Pancreas (tissue), 10 donors: Measurements from ENCODE around the gene KRT38. TPM values are rescaled to one million over a fixed set of nuclear protein-coding genes. Genes with fewer than 3 reads are reported as not detected.
A peak's percentile ranks its signal among the peaks of the same experiment; 100 is the strongest.

Source experiments
- ATAC-seq, 4 donors: fragments of 200-7000 bp; cut with Tn5 transposase; one replicate each; pipeline versions ENCODE4 v1.8.0 to v1.9.1; 2020; ENCODE audit warnings: mild to moderate bottlenecking in 4 of 4, moderate library complexity in 4 of 4
- DNase-seq, 6 donors: peaks; one replicate each; pipeline ENCODE4 v3.0.0-alpha.2; 2020
- FAIRE-seq: peaks from 2 replicates; lab custom pipeline; 2012; peaks lifted over from hg19 to GRCh38; lab: Jason Lieb, UNC
- H3K27ac ChIP-seq, 4 donors: fragments of 200-600 bp; sonication (generic); 1 replicate in 3 of 4; 2 replicates in 1 of 4; pipeline versions ENCODE4 v1.5.0 to v1.8.0; 2020
- H3K27me3 ChIP-seq, 4 donors: fragments of 200-600 bp; one replicate each; pipeline ENCODE4 v1.8.0; 2021
- H3K36me3 ChIP-seq, 3 donors: fragments of 200-600 bp; sonication (generic) in 1 of 3; one replicate each; pipeline versions ENCODE4 v1.5.0 to v1.8.0; 2020 to 2021
- H3K4me1 ChIP-seq, 3 donors: fragments of 200-600 bp; one replicate each; pipeline ENCODE4 v1.8.0; 2021
- H3K4me3 ChIP-seq, 4 donors: fragments of 200-600 bp; sonication (generic) in 2 of 4; one replicate each; pipeline versions ENCODE4 v1.5.0 to v1.8.0; 2020 to 2021
- H3K9me3 ChIP-seq, 4 donors: fragments of 200-600 bp; one replicate each; pipeline ENCODE4 v1.8.0; 2021
- WGBS, 2 donors: extraction: QIAGEN DNeasy Blood & Tissue Kit; methylation state at CpG; one replicate each; pipeline ENCODE4 v1.1.7; 2013; 5-methylcytosine and 5-hydroxymethylcytosine counted together
- intact Hi-C, 3 donors: fragments of 100-400 bp; cut with DNase I; formaldehyde crosslinking; loops; one replicate each; pipeline versions ENCODE4 v1.11.1 to v1.14.2; 2022
- polyA plus RNA-seq, 2 donors: library from polyadenylated mRNA; stranded (reverse); fragments of 200-250 nt; gene quantifications; one replicate each; pipeline ENCODE4 v1.2.3, GENCODE V29; 2013
- total RNA-seq, 6 donors: library from RNA; stranded (reverse); fragmentation: NEBNext Ultra II Directional in 4 of 6; extraction: Animal tissue kit (Norgen Biotek cat#: 25700) in 4 of 6; gene quantifications; one replicate each; pipeline versions ENCODE4 v1.2.1 to v1.2.4, GENCODE V29; 2021 to 2023
- TF ChIP-seq, protein P1 (sequence below), 4 donors: fragments of 200-600 bp; sonication (generic) in 3 of 4; IDR thresholded peaks; one replicate each; pipeline versions ENCODE4 v1.5.0 to v1.8.0; 2021; ENCODE audit warnings: antibody characterized with exemption in 4 of 4
- donor health status: healthy with polysubstance abuse.
- donor health status: DM: no; HTN: no; CAD: no; lungs with moderate emphysema.
- donor health status: DM: no; HTN: no; CAD: no.
- donor health status: control.
- donor health status: control.
- donor health status: Bipolar disorder and iron deficiency.
- donor health status: DM: yes; HTN: yes; CAD: no.
- donor health status: DM: no; HTN: no; CAD: no.
- donor health status: DM: no; HTN: no; CAD: no.
- donor health status: DM: yes; HTN: yes; CAD: no.

KRT38 gene
- not detected for total RNA-seq
- polyA plus RNA-seq: not detected

DNA sequence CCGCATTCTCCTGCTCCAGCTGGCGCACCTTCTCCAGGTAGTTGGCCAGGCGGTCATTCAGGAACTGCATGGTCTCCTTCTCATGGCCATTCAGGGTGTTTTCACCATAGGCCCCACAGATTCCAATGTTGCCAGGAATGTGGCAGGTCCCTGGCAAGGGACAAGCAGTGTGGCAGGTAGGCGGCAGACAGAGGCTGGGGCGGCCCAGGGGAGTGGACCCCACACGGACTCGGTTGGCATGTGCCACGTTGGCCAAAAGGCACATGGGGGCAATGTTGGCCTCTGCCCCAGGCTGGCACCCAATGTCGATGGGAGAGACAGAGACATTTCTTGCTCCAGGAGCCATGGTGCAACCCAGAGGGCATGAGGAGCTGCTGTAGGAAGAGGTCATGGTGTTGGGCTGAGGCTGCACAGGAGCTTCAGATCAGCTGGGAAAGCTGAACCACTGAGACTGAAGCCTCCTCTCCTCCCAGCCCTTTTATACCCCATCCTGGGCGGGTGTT lies at the start of gene KRT38:
Gene KRT38, minus strand, starts transcription at position 453 of the 503 bp plus-strand sequence. Its CDS starts 62 bp downstream, at position 391.
- Histone ChIP-seq H3K4me1 (no peaks in the 10 kb centered on the region), H3K9me3 (no peaks in the 10 kb centered on the region), H3K27ac (no peak within 1 kb of the TSS), H3K4me3 (no peak within 1 kb of the TSS), H3K36me3 (no peaks in the 10 kb centered on the region), H3K27me3 (no peaks in the 10 kb centered on the region)
- intact Hi-C loops: no loop called here
- FAIRE-seq (no peak), ATAC-seq (no peak), DNase-seq (no peak)
- WGBS, 2 donors: 79 to 89% methylated on average over 10 of the region's 10 CpGs
- TF ChIP-seq, protein P1, sequence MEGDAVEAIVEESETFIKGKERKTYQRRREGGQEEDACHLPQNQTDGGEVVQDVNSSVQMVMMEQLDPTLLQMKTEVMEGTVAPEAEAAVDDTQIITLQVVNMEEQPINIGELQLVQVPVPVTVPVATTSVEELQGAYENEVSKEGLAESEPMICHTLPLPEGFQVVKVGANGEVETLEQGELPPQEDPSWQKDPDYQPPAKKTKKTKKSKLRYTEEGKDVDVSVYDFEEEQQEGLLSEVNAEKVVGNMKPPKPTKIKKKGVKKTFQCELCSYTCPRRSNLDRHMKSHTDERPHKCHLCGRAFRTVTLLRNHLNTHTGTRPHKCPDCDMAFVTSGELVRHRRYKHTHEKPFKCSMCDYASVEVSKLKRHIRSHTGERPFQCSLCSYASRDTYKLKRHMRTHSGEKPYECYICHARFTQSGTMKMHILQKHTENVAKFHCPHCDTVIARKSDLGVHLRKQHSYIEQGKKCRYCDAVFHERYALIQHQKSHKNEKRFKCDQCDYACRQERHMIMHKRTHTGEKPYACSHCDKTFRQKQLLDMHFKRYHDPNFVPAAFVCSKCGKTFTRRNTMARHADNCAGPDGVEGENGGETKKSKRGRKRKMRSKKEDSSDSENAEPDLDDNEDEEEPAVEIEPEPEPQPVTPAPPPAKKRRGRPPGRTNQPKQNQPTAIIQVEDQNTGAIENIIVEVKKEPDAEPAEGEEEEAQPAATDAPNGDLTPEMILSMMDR (IDR thresholded peaks at IDR 0.05): no peak

DNA sequence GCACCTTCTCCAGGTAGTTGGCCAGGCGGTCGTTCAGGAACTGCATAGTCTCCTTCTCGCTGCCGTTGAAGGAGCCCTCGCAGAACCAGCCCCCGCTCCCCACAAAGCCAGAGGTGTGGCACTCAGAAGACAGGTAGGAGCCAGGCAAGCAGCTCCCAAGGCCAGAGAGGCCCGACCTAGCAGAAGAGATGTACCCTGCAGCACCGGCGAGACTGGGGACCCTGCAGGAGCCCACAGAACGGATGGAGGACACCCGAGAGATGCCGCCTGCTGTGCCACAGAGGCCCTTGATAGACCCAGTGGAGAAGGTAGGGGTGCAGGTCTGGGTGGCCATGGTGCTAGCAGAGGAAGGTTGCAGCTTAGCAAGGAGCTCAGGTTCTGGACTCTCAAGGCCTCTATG lies 48.7 kb upstream of the KRT38 start, which contains the start of gene KRT36:
Gene KRT36, minus strand, starts transcription at position 380 of the 400 bp plus-strand sequence. Its CDS starts 46 bp downstream, at position 334.
- 77 to 87% methylated on average over 12 of the region's 12 CpGs for WGBS, 2 donors
- no peaks in the 10 kb centered on the region for H3K27me3 ChIP-seq
- no peaks in the 10 kb centered on the region for H3K9me3 ChIP-seq
- H3K36me3 ChIP-seq: no peaks in the 10 kb centered on the region
- H3K4me1 ChIP-seq: no peaks in the 10 kb centered on the region
- TF ChIP-seq, protein P1 (IDR thresholded peaks at IDR 0.05): no peak
- DNase-seq: peak in 1 of 6 donors; percentile 38
- FAIRE-seq: no peak
- no peak within 1 kb of the TSS for H3K4me3 ChIP-seq
- intact Hi-C loops: no loop called here
- H3K27ac ChIP-seq: no peak within 1 kb of the TSS
- no peak for ATAC-seq

DNA sequence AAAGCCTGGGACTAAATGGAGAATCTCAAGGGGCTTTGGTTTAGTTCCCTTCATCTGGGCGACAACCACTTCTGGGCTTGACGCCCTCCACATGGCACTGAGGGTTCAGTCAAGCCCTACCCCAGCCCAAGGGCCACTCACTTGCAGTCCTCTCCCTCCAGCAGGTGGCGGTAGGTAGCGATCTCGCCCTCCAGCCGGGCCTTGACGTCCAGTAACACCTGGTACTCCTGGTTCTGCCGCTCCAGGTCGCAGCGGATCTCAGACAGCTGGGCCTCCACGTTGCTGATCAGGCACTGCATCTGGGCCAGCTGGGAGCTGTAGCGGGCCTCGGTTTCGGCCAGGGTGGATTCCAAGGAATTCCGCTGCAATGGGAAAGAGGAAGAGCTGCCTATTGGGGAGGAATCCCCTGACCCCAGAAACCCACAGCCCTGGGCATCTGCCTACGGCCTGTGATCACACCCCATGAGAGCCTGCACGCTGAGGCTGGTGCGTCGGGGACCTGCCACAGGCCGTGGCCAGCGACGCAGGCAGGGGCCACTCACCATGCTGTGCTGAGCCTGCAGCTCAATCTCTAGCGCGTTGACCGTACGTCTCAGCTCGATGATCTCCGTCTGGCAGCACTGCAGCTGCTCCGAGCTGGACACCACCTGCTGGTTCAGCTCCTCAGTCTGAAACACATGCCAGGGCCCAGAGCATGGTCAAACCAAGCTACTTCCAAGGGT lies 46.2 kb upstream of the KRT38 start:
- intact Hi-C loops: no loop called here
- ATAC-seq (peak in 3 of 4 donors; percentile 52 to 76 (median 56)), FAIRE-seq (no peak), DNase-seq (peak in 5 of 6 donors; percentile 29 to 72 (median 49))
- H3K27ac ChIP-seq: no peak overlapping the region
- WGBS, 2 donors: 51 to 52% methylated on average over 29 of the region's 29 CpGs
- TF ChIP-seq, protein P1 (IDR thresholded peaks at IDR 0.05): peak in 2 of 4 donors; percentile 26 to 27
- H3K27me3 ChIP-seq: no peaks in the 10 kb centered on the region
- H3K4me1 ChIP-seq: no peaks in the 10 kb centered on the region
- no peaks in the 10 kb centered on the region for H3K9me3 ChIP-seq
- no peaks in the 10 kb centered on the region for H3K36me3 ChIP-seq
- no peak overlapping the region for H3K4me3 ChIP-seq

DNA sequence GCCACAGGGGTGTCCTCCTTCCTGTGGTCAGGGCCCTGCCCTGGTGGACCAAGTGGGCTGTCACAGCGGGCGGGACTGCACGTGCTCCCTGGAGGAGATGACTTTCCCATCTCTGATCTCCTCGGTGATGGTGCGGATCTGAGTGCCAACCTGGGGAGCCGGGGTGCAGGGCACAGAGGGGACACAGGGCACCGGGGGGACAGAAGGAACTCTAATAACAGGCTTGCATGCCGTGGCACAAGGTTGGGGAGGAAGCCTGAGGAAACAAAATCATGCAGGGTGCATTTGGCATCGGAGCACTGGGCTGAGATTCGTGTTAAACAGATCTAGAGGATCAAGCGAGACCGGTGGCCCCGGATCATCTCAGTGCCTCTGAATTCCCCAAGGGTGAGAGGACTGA lies 45.5 kb upstream of the KRT38 start:
- no peak for ATAC-seq
- DNase-seq: no peak
- H3K4me3 ChIP-seq: no peak overlapping the region
- 73 to 82% methylated on average over 13 of the region's 13 CpGs for WGBS, 2 donors
- H3K9me3 ChIP-seq: no peaks in the 10 kb centered on the region
- FAIRE-seq: no peak
- intact Hi-C loops: no loop called here
- no peaks in the 10 kb centered on the region for H3K27me3 ChIP-seq
- H3K36me3 ChIP-seq: no peaks in the 10 kb centered on the region
- H3K4me1 ChIP-seq: no peaks in the 10 kb centered on the region
- TF ChIP-seq, protein P1 (IDR thresholded peaks at IDR 0.05): no peak
- H3K27ac ChIP-seq: no peak overlapping the region
